HG03045 (cell line): ENCODE results near the gene ACSL1.
"Not testable (repeated sequence)": the region's sequence is repeated elsewhere in the genome, so short reads cannot be mapped to it uniquely, and the experiment has no call there.

Experiments
- ATAC-seq: cut with Tn5 transposase; IDR thresholded peaks from one replicate; pipeline ENCODE4 v1.9.1; 2021; ENCODE audit warnings: mild to moderate bottlenecking, moderate library complexity; ENCODE audit not compliant: unreplicated experiment

Gene ACSL1

DNA sequence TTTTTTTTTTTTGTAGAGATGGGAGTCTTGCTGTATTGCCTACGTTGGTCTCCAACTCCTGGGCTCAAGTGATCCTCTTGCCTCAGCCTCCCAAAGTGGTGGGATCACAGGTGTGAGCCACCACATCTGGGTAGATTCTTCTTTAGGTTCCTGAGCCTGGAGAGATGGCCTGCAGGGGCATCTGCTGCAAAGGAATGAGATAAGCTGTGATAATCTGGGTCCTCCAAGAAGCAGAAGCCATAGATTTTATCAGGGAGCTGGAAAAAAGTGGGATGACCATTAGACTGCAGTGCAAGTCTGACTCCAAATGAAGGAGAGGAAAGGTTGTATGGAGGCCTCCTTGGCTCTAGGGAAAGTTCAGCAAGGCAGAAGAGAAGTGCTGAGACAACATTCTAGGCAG, 19.0 kb upstream of the ACSL1 start:
- no peak for ATAC-seq

DNA sequence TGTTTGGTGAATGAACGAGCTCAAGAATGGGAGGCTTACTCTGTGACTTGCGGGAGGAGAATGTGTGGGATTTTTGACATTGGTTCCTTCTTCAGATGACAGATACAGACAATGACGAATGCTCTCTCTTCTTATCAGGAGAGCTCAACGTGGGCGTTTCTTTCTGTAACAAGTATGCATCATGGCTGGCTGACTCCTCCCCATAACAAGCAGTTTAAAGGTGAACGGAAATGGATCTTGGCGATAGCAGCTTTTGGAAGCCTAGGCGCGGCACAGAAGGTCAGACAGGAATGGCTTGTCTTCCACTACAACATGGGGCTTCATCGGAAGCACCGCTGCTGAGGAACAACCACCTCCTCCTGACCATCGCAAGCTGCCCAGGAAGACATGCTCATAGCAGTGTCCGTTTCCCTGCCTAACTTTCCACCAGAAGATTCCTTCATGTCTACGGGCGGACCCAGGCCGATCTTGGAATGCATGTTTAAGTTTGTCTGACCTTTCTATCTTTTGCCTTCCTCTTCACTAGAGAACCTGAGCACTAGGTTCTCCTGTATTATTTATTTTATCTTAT, 18.3 kb upstream of the ACSL1 start:
- no peak for ATAC-seq

DNA sequence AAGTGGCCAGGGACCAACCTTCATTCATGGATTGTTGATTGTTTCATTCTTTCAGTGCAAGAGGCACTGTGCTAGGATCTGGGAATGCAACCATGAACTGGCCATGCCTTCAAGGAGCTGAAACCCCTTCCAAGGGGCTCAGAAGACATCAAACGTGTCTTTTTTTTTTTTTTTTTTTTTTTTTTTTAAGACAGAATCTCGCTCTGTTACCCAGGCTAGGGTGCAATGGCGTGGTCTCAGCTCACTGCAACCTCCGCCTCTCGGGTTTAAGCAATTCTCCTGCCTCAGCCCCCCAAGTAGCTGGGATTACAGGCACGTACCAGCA, 13.3 kb upstream of the ACSL1 start:
- ATAC-seq: not testable (repeated sequence)

DNA sequence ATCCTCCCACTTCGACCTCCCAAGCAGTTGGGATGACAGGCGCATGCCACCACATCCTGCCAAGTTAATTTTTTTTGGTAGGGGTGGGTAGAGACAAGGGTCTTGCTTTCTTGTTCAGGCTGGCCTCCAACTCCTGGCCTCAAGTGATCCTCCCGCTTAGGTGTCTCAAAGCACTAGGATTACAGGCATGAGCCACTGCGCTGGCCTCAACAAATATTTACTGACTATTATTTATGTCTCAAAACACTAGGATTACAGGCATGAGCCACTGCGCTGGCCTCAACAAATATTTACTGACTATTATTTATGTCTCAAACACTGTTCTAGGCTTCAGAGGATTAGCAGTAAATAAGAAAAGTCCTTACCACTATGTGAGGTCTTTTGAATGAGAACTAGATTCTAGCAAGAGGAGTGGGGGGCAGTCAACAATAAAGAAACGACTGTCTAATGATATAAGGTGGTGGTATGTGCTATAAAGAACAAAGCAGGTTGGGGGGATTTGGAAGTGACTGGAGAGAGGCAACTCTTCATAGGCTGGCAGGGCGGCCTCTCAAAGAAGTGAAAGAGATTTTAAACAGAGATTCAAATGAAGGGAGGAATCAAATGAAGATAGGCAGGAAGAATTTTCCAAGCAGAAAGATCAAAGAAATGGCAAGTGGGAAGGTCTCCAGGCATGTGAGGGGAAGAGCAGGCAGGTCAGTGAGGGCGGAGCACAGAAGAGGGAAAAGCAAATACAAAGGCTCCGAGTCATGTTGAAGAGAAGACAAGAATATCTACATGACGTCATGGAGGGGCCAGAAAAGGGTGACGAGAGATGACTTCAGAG, 12.7 kb upstream of the ACSL1 start:
- ATAC-seq: no peak

DNA sequence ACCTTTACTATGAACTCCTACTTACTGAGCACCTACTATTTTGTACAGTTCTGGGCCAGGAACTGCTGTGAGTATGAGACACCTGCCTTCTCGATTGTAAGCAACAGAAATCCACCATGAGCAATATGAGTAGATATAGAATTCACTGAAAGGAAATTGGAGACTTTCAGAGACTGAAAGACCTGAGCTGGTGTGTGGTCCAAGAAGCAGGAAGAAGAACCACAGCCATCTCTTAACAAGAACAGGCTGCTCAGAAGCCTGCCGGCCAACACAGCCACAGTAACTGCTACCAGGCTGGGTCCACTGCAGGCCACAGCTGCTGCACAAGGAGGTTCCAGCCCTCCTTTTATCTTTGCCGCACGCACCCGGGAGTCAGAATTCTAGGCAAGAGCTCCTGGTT, 10.8 kb upstream of the ACSL1 start:
- ATAC-seq: no peak

DNA sequence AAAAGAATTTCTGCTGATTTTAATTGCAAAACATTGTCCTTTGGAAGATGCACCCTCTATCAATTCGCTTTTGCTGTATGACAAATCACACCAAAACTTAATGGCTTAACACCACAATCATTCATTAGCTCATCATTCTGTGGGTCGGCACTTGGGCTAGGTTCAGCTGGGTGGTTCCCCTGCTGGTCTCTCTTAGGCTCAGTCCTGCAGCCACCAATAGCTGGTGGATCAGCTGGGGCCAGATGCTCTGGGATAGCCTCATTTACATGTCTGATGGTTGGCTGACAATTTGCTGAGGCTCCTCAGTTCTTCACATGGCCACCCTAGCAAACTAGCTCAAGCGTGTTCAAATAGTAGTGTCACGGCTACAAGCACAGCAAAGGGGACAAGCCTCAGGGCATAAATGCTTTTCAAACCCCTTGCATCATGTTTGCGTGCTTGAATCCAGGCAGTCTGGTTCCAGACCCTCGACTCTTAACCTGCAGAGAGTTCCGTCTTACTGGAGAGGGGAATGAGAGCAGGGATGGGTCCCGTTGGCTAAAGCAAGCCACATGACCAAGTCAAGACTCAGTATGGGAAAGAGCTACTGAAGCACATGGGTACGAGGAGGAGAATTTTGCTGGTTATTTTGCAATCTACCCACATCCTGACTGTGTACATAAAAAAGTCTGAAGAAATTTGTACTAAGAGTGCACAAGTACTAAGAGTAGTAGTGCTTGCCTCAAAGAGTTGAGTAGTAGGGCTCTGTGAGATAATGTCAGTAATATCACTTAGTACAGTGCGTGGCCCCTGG, 7.5 kb upstream of the ACSL1 start:
- ATAC-seq: no peak

DNA sequence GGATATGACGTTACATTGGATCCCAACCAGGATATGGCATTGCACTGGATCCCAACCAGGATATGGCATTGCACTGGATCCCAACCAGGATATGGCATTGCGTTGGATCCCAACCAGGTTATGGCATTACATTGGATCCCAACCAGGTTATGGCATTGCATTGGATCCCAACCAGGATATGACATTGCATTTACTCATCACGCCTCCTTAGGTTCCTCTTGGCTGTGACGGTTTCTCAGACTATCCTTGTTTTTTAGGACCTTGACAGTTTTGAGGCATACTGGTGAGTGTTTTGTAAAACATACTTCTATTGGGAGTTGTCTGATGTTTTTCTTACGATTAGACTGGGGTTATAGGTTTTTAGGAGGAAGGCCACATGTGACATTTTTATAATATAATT, 5.4 kb upstream of the ACSL1 start:
- no peak for ATAC-seq

DNA sequence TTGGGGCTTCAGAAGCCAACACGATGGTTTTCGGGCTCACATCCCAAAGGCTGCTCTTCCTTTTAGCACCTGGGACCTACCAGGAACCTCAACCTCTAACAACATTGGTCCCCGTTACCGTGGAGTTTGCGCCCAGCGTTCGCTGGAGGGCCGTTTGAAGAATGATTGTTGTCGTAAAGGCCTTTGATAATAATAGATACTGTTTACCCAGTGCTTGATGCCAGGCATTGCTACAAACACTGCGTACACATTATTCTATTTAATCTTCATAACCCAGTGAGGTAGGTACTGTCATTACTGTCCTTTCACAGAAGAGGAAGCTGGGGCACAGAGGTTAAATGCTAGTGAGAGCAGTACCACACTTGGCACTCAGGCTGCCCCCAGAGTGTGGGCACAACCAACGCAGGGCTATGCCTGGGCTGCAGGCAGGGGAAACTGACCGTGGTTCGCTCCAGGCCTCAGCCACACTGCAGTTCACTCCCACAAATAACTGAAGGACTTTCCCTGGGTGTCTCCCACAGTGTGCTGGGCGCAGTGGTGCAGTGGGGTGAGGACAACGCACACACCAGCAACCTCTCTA, 1.0 kb upstream of the ACSL1 start:
- ATAC-seq: no peak

DNA sequence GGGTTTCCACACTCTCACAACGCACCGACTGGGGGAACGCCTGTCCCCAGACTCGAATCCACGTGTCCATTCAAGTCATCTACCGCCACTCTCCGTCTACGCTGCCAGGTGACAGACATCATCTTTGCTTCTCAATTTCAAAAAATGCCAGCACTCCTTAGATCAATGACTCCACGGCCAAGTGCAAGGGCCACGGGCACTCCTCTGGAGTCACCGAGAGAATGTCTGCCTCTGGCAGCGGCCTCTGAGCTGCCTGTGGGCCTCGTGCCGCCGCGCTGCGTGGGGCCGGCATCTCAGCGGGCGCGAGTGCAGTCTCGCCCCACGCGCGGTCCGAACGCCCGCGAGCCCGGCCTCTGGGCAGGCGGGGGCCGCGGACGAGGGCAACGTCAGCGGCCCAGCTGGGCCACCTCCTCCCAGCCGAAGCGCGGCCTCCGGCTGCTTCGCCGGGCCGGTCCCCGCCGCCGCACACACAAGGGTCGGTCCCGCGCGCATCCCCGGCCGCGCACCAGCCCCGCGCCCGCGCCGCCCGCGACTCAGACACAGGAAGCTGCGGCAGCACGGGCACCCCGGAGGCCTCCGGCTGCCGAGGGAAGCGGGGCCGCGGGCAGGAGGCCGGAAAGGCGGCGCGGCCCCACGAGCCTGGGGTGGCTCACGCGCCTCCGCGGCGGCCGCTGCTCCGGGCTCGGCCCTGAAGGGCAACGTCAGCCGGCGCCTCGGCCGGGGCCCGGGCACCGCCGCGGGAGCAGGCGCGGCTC, 450 bp downstream of the ACSL1 start:
- ATAC-seq: peak; percentile 35

DNA sequence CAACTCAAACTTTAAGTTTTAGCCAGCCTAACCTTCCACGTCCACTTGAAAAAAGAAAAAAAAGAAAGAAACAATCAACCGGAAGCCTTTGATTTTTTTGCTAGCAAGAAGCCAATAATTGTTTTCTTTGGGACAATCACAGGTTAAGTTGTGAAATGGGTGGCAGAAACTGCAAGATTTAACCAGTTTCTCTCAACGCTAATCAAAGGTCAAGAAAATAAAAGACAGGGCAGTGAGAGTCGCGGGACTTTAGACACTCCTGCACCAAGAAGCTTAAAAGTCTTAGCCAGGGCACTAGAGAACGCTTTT, 1.0 kb downstream of the ACSL1 start:
- no peak for ATAC-seq

DNA sequence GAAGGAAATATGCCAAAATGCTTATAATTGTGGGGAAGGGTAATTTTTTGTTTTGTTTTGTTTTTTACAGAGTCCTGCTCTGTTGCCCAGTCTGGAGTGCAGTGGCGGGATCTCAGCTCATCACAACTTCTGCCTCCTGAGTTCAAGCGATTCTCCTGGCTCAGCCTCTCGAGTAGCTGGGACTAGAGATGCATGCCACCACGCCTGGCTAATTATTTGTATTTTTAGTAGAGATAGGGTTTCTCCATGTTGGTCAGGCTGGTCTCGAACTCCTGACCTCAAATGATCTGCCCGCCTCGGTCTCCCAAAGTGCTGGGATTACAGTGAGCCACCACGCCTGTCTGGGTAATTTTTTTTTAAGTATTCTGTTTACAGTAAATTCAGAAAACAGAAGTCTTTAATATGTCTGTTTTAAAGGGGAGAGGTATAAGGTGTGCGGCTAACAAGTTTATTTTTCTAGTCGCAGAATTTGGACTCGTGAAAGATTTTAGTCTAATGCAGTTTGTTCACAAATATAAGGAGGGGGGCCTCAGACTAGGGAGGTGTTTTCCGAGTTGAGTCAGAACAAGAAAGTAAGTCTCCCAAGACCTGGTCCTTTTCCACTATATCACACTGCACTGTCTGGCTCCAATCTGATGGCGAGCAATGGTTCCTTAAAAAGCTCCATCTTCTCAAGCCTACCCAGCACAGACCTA, 1.5 kb downstream of the ACSL1 start:
- ATAC-seq: no peak

DNA sequence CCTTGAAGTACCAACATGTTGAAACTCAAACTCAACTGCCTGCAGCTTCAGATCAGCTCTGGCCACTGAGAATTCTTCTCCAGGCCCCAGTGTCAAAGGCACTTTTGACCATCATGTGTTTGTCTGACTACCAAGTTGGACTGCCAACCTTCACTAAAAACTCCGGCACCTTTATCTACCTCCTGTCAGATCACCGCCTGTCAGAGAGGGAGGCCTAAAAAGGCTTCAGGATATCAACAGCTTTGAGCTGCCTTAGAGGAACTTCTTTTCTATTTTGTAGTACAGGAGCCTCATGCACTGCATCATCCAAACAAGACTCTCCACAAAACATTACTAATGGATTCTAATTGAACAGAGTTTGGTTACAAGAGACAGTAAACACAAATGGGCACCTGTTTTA, 2.8 kb downstream of the ACSL1 start:
- no peak for ATAC-seq

DNA sequence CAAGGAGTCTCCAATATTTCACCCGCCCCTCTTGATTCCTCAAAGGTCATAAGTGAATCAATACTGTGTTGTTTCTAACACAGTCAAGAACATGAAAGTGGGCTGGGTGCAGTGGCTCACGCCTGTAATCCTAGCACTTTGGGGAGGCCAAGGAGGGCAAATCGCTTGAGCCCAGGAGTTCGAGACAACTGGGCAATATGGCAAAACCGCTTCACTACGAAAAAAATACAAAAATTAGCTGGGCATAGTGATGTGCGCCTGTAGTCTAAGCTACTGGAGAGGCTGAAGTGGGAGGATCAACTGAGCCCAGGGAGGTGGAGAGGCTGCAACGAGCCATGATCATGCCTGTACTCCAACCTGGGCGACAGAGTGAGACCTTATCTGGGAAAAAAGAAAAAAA, 3.4 kb downstream of the ACSL1 start:
- no peak for ATAC-seq

DNA sequence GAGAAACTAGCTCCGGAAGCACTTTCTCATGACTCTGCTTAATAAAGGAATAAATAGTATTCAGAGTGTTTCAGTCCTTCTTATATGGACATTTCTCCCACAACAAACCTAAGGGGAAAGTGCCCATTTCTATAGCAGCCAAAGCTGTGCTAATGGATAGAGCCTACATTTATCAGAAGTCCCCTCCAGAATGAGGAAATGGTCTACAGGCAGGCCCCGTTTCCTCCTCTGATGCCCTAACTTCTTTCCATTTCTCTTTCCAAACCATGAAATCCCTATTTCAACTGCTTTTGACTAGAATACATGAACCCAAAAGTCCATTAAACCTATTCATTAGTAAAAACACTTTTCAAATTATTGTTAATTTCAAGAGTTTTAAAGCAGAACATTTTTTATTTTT, 4.5 kb downstream of the ACSL1 start:
- ATAC-seq: no peak

DNA sequence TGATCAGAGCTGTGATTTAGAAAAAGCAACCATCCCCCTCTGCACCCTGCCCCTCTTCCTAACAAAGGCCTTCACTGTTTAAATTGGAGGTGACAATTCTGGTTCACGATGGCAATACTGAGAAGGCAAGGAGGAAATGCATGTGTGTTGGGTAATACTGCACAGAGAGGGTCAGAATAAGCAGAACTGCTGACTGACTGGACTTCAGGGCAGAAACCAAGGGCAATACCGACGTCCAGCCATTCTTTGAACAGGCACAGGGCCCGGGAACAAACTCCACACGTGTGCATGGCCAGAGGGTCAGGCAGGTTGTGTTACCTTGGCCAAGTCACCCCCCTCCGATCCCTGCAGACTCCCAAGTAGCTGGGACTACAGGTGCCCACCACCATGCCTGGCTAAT, 6.0 kb downstream of the ACSL1 start:
- no peak for ATAC-seq

DNA sequence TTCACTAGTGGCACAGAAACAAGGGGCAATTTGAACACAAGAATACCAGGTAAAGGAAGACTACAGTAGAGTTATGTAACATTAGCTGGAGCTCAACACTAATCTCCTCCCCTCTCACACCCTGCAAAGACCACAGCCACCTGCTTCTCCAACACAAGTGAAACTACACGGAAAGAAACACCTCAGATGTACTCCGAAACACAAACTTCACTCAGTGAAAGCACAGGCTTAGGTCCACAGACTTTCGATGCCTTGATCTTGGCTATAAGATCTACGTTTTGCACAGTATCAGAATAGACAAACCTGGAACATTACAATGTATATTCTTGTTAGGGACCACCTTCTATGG, 7.6 kb downstream of the ACSL1 start:
- ATAC-seq: peak; percentile 41

DNA sequence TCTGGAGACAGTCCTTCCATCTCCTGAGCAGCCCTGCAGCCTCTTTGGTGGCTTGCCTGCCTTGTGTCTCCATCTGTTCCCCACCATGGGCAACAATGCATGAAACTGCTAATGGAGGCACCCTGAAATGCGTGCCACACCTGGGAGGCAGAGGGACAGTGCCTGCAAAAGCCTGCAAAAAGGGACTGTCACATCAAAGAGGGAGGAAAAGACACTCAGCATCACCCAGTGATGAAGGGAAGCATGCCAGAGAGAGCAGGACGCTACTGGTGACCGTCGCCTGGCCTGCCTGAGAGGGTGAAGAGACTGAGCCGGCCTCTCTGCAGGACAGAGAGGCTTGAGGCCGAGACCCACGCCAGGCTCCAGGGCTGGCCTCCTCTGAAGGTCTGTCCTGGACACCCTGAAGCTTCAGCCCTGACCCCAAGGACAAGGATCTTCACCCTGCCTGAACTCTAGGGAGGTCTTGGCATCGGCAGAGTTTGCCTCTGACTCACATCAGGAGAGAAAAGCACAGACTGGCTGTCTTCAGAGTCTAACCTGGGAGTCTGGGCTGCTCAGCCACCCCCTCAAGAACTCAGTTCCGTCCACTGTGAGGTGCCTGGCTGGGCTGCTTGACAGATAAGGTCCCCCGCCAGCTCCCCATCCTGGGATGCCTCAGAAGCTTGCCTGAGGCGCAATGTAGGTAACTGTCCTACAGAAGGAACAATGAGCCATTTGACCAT, 8.1 kb downstream of the ACSL1 start:
- no peak for ATAC-seq

DNA sequence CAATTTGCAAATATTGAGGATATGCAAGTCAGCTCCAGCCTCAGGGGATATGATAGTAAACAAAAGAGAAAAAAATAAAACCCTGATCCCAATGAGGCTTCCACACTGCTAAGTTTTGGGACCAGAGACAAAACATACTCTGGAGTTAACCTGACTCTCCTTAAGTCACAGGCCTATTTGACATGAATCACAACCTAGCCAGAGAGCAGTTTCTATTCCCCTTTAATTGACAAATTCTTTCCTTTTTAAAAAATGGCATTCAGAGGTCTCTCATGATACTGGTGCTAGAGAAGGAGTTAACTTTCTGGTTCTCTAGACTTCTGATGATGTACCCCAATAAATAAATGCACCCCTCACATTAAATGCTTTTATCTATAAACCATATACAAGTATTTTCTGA, 8.8 kb downstream of the ACSL1 start:
- ATAC-seq: no peak

DNA sequence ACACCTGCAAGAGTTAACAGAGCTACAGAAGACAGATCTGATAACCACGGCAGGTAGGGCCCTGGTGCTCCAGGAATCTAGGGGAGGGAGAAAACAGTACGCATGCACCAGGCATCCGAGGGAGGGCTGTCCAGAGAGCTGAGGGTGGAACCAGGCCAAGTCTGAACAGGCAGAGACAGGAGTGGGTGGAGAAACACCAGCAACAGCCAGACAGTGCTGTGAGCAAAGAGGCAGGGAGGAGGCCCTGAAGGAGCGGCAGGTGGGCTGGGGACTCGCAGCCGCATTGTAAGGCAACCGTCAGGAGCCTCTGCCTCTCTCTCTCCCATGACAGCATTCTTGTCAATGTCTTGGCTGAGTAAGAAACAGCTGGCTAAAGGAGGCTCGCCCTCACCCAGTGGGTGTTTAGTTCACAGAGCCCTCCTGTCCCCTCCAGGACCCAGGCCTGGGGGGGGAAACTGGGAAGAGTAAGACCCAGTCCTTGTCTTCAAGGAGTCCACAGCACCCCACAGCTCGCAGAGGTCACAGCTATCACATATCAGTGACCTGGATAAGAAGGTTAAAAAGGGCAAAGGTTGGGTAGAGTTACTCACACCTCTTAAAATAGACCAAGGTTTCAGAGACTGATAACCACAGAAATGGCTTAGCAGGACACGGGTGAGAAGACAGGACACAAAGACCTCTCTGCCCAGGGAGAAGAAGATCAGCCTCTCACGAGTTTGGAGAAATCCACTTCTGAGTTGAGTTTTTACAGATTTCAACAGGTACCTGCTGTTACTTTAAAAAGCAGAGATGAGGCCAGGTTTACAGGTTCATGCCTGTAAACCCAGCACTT, 10.5 kb downstream of the ACSL1 start:
- peak; percentile 77 for ATAC-seq
